ENCODE measurements around the gene SEZ6L.

SEZ6L gene

GRCh38 chr22:26170112-26170492 lies 840 bp downstream of the SEZ6L start:
- Histone ChIP-seq H3K36me3 (no peaks in the 10 kb centered on the region), H3K9me3 (no peaks in the 10 kb centered on the region), H3K27me3 (peaks cover 8% of the 10 kb centered on the region), H3K4me3 (ENCODE audit: low read depth, low read length) (peak overlapping the region; percentile 72), H3K4me1 (peaks cover 3% of the 10 kb centered on the region)
- DNase-seq, result peak; percentile 25
- TF ChIP-seq, protein P1, sequence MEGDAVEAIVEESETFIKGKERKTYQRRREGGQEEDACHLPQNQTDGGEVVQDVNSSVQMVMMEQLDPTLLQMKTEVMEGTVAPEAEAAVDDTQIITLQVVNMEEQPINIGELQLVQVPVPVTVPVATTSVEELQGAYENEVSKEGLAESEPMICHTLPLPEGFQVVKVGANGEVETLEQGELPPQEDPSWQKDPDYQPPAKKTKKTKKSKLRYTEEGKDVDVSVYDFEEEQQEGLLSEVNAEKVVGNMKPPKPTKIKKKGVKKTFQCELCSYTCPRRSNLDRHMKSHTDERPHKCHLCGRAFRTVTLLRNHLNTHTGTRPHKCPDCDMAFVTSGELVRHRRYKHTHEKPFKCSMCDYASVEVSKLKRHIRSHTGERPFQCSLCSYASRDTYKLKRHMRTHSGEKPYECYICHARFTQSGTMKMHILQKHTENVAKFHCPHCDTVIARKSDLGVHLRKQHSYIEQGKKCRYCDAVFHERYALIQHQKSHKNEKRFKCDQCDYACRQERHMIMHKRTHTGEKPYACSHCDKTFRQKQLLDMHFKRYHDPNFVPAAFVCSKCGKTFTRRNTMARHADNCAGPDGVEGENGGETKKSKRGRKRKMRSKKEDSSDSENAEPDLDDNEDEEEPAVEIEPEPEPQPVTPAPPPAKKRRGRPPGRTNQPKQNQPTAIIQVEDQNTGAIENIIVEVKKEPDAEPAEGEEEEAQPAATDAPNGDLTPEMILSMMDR (IDR thresholded peaks at IDR 0.05; ENCODE audit: low read depth, low read length), result no peak

- TF ChIP-seq, protein P1 (IDR thresholded peaks at IDR 0.05; ENCODE audit: low read depth, low read length), result peak; percentile 42
- peak overlapping the region; percentile 72 for H3K4me3 ChIP-seq (ENCODE audit: low read depth, low read length)
- peak; percentile 26 for DNase-seq
- peaks cover 3% of the 10 kb centered on the region for H3K4me1 ChIP-seq
- H3K27me3 ChIP-seq, result peaks cover 8% of the 10 kb centered on the region
- no peaks in the 10 kb centered on the region for H3K9me3 ChIP-seq
- no peaks in the 10 kb centered on the region for H3K36me3 ChIP-seq
These were observed 1.7 kb downstream of the SEZ6L start for GRCh38 chr22:26170795-26171580.

DNA sequence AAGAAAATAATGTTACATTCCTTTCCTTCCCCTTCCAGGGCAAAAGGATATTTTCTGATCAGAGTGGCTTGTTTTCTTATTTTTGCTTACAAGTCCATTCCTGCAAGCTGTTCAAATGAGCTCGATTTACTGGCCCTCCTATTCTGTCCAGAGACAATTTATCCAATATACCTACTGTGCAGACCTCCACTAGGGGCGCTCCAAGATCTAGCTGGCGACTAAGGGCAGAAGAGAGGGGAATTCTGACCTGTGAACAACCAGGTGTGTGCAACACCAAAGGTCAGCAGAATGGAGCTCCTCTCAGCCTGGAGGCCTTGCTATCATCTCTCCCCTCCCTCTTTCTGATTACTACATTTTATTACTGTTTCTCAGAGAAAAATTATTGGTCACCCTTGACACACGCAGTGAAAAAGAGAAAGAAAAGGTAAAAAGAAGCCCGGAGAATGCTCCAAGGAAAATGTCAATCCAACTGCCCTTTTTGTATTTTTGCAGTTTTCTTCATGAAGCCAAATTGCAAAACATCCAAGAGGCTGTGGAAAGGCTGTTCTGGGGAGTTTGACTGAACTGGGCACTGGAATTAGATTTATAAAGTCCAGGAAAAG lies 3.2 kb downstream of the SEZ6L start:
- Histone ChIP-seq H3K4me3 (ENCODE audit: low read depth, low read length) (no peak overlapping the region), H3K9me3 (no peaks in the 10 kb centered on the region), H3K36me3 (no peaks in the 10 kb centered on the region), H3K4me1 (peaks cover 3% of the 10 kb centered on the region), H3K27me3 (peaks cover 8% of the 10 kb centered on the region)
- peak; percentile 78 for DNase-seq
- TF ChIP-seq, protein P1 (IDR thresholded peaks at IDR 0.05; ENCODE audit: low read depth, low read length), result peak; percentile 93

DNA sequence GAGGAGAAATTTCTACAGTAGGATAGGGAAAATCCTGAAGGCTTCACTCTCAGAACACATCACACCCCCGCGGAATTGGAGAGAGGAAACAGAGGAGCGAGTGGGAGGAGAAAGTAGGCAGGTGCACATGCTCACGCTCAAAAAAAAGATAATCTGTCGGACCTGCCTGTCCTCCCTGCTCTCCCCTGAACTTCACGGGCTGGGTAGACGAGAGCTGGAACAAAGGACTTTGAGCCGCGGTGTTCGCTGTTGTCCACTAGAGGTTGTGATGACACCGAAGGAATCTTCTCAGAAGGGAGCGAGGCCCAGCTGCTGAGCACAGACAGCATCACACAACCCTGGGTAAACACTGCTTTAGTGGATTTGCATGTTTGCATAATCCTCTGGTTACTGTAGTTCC lies 5.0 kb downstream of the SEZ6L start:
- Histone ChIP-seq H3K27me3 (peaks cover 8% of the 10 kb centered on the region), H3K4me3 (ENCODE audit: low read depth, low read length) (no peak overlapping the region), H3K4me1 (no peaks in the 10 kb centered on the region; the same call in none of the 2 replicates), H3K36me3 (no peaks in the 10 kb centered on the region), H3K9me3 (no peaks in the 10 kb centered on the region)
- TF ChIP-seq, protein P1 (IDR thresholded peaks at IDR 0.05; ENCODE audit: low read depth, low read length), result peak; percentile 65
- DNase-seq, result peak; percentile 59

DNA sequence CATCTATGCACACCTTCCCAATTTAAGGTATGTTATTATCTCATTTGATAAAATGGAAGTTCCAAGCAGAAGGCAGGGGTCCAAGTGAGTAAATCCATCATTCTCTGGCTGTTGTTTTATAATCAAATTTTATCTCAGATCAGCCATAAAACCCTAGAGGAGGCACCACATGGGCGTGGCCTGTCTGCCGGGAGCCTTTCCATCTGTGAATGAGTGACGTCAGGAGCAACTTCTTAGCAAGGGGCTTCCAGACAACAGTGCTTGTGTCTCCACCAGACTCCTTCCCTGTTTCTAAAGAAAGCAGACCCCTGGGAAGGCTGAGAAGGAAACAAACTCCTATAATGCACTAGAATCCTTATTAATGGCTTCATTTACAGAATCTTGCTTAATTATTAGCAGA lies 13.5 kb downstream of the SEZ6L start:
- Histone ChIP-seq H3K4me3 (ENCODE audit: low read depth, low read length) (no peak overlapping the region), H3K36me3 (no peaks in the 10 kb centered on the region), H3K27me3 (no peaks in the 10 kb centered on the region), H3K9me3 (no peaks in the 10 kb centered on the region), H3K4me1 (peaks cover 11% of the 10 kb centered on the region)
- DNase-seq, result peak; percentile 64
- TF ChIP-seq, protein P1 (IDR thresholded peaks at IDR 0.05; ENCODE audit: low read depth, low read length), result no peak

DNA sequence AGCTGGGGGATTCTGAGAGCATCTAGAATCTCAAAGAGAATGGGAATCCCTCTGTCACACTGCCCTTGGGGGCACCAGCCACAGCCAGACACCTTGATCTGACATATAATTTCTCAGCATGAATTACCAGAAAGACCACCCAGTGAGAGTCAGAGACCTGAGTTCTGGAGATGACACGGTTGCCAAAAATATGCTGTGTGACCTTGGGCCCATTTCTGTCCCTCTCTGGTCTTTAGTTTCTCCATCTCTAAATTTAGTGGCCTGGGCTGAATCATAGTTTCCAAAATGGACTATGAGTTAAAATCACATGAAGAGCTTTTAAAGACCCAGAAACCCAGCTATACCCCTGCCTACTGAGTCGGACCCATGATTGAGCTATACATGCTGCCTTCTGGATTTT lies 15.9 kb downstream of the SEZ6L start:
- no peaks in the 10 kb centered on the region for H3K36me3 ChIP-seq
- peaks cover 11% of the 10 kb centered on the region for H3K4me1 ChIP-seq
- no peaks in the 10 kb centered on the region for H3K9me3 ChIP-seq
- H3K27me3 ChIP-seq, result no peaks in the 10 kb centered on the region
- TF ChIP-seq, protein P1 (IDR thresholded peaks at IDR 0.05; ENCODE audit: low read depth, low read length), result no peak
- H3K4me3 ChIP-seq (ENCODE audit: low read depth, low read length), result no peak overlapping the region
- no peak for DNase-seq

Measured in BE2C (cell line).